ENCODE measurements around the gene ING4.

DNA sequence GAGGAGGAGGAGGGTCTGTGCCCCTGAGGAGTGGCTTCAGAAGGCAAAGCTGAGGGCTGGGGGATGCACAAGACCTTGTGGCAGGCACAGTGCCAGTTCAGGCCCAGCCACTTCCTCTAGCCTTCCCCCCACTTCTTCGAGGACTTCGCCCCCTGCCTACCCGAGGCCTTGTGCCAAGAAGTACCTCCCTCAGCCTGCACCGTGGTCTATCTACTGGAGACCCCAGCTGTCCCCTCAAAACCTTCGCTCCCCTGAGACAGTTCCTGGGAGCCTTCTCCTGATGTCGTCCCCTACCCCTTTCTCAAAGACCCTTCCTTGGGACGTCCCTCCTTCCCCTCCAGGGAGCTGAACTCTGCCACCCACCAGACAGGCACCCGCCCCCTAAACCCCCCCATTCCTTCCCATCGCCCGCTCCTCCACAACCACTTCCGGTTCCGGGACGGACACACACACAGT, 25.7 kb upstream of the ING4 start:
- TF ChIP-seq CTCF (IDR thresholded peaks at IDR 0.05) (no peak), EP300 (IDR thresholded peaks at IDR 0.05) (no peak), POLR2A (IDR thresholded peaks at IDR 0.05) (no peak)
